Measurements from ENCODE around the gene THY1.

The THY1 gene

DNA sequence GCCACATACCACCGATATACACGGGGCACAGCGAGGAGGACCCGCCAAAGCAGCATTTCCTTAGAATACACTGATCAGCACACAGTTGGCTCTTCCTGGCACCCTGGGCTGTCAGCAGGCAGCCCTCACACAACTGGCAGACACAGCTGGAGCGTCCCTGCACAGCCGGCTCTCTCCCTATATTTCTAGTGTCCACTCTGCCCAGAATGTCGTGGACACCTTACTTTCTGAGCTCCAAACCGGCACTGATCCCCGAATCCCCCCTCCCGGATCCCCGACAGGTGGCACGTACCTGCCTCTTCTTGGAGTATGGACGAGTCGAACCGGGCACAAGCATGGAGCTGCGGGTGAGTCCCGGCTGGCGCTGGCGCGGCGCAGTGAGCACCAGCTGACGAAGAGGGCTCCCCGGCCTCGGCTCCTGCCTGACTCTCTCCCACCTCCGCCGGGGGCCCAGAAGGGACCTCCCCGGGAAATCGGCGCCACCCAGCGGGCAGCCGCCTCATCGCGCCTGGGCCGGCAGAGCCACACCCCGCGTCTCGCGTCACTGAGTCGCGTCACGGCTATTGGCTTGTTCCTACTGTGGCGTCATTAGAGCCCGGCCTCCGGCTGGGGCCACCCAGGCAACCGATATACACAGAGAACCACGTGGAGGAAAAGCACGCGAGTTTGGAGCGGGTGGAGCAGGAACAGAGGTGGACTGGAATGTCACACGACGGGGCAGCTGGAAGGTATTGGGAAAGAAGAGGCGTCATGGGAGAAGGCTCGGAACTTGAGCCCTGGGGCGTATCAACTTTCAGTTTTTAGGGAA is 41.6 kb downstream of the THY1 start, which contains the start of gene USP2:
USP2 (minus strand) TSS at position 510 of the 808 bp plus-strand sequence. CDS start 8,210 bp downstream, outside the sequence.
- DNase-seq = peak; percentile 99

- DNase-seq = no peak
Measured at GRCh38 chr11:119380827-119381180, 42.2 kb downstream of the THY1 start.

- no peak for DNase-seq
Measured at GRCh38 chr11:119380160-119380826, 42.7 kb downstream of the THY1 start.

DNA sequence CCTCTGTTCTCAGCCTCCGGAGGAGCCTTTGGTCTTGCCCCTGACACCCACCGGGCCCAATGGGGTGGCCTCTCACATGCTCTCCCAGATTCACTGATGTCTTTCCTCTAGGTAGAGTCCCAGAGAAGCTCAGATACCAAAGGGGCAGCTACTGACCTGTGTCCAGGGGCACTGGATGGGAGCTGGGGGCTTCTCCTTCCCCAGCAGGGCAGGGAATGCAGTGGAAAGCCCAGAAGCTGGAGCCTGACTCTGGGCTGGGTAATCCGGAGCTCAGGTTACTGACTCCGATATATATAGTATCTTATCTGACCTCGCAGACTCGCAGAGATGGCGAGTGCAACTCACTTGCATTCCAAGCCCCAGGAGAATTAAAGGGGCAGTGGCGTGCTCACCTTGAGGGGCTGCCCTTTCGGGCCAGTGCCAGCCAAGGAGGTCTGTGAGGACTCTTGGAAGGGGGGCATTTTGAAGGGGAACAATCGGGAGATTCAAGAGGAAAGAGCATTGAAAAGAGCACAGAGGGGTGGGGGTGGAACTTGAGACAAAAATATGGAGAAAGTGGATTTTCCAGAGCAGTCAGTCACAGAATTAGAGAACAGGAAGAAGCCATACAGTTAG is 44.0 kb downstream of the THY1 start:
- no peak for DNase-seq

DNA sequence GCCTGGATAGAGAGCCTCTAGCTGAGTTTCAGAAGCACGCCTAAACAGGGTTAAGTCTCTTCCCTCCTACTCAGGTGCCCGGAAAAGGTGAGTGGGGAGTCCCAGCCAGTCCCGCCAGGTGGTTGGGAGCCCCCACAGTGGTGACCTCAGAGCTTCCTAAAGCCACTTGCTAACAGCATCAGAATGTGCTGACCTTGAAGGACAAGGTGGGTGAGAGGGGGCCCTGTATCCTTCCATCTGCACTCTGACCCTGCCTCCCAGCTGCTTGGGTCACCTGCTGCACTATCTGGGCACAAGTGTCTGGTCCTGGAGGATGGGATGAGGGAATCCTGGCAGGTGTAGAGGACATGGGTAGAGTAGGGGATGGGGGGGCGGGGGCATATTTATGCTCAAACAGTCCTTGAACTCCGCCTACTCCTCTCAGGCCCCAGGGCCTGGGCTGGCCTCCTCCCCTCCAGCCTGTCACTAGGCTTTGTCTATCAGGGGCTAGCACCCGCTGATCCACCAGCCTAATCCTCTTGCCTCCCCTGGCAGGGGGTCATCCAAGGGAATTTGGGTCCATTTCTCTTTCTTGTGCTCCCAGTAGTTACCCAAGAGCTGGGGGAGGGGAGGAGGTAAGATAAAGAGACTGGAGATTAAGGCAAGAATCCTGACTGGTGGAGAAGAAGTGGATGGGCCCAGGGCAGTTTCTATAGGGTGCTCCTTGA is 44.9 kb downstream of the THY1 start:
- DNase-seq = no peak

- DNase-seq = no peak
Measured at GRCh38 chr11:119377112-119377901, 45.7 kb downstream of the THY1 start.

- no peak for DNase-seq
Measured at GRCh38 chr11:119376197-119376847, 46.6 kb downstream of the THY1 start.

- no peak for DNase-seq
Measured at GRCh38 chr11:119375337-119376196, 47.4 kb downstream of the THY1 start.

- DNase-seq = no peak
Measured at GRCh38 chr11:119374632-119375336, 48.2 kb downstream of the THY1 start.

DNA sequence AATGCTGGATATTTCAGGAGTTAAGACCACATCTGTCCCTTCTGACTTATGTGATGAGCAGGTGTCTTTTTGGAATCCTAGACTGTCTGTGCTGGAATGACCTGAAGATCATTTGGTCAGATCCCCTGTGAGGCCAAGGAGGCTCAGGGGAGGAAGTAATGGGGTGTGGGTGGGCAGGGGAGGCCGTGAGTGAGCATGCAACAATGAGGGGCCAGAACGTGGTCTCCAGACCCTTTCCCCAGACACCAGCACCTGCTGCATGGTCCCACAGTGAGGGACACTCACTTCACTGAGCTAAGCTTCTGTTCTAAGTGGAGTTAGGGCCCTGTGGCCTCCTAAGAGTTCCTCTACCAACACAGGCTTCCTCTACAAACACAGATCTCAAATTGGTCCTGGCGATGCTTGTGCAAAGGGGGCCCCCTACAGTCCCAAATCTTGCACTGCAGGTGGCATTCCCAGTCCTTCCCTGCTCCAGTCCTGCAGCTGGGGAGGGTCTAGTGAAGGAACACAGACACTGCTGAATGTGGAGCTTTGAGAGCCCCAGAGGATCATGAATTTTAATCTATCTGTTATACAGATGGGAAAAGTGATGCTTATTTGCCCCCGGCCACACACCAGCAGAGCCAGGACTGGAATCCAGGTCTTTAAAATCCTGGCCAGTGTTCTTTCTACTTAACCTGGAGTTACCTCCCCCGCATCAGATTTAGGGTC is 48.9 kb downstream of the THY1 start:
- peak; percentile 74 for DNase-seq

GRCh38 chr11:119373059-119373920 is 49.7 kb downstream of the THY1 start:
- no peak for DNase-seq

- no peak for DNase-seq
Measured at GRCh38 chr11:119372260-119373058, 50.5 kb downstream of the THY1 start.

GRCh38 chr11:119371778-119372182 is 51.2 kb downstream of the THY1 start:
- DNase-seq = no peak

DNA sequence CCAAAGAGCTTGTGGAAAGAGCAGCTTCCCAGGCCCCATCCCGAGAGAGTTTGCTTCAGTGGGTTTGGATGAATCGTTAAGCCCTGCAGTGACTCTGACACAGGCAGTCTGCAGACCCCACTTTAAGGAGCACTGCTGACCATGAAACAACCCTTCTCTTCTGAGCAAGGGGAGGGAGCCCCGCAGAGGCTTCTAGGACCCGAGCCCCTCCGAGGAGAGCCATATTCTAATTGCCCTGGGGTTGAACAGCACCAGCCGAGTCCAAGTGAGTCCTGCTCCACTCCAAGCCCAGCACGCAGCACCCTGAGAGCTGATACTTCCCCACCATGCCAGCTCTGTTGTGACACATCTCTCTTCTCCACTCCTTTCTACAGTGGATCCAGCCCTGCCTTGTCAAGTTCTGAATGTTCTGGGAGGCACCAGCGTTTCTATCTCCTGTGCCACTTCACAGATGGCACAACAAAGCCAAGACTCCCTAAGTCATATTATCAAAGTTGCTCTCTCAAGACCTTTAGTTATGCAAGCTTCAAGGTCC is 51.8 kb downstream of the THY1 start:
- DNase-seq = no peak

GRCh38 chr11:119370486-119371046 is 52.4 kb downstream of the THY1 start:
- DNase-seq = no peak

DNA sequence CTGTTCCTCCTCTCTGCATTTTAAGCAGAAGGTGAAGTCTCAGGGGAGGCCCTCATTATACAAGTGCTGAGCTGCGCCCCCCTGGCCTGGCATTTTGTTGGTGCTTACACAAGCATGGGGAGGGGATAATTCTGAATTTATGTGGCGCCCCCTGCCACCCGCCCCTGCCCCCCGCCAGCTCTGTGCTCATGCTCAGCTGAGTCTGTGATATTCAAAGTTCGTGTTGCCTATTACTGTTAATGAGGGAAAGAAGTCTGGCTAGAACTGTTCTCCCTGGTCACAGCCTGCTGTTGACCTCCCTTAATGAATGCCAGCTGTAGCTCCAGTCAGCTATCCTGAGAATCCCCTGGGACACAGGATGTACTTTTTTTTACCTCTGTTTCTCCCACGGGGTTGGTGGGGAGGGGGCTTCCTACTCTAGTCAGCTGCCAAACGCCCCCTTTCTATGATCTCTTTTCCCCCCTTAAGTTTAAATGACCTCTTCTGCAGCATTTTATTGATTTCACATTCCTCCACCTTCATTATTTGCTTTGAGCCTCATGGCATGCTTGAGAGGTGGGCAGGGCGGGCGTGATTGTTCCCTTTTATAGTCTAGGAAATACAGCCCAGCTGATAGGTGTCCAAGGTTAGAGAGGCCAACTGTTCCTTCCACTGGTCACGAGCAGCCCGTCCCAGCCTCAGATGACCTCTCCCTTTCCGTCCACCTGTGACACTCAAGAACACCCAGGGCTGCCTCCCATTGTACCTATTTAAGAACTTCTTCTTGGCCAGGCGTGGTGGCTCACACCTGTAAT is 53.6 kb downstream of the THY1 start:
- DNase-seq = no peak

Measured in stimulated activated CD8-positive, alpha-beta memory T cell treated with anti-CD3 and anti-CD28 coated beads, Interleukin-4, amount 100 ng/mL, for 48 hours (primary cell).